ENCODE data around the gene IRS4. TPM values are rescaled to one million over a fixed set of nuclear protein-coding genes. Genes with fewer than 3 reads are reported as not detected.

IRS4 gene
- total and polyA plus RNA-seq, 7 experiments from 2014 or later, result not detected

- Histone ChIP-seq H3K36me3 (ENCODE audit: control insufficient read depth in 2 of 3, insufficient read depth in 3 of 3, low read length in 3 of 3) (no peaks in the 10 kb centered on the region), H3K27me3 (ENCODE audit: control insufficient read depth in 2 of 2, insufficient read depth in 2 of 2, low read length in 2 of 2) (no peaks in the 10 kb centered on the region), H3K9me3 (ENCODE audit: control insufficient read depth in 2 of 3, low read length in 3 of 3) (no peaks in the 10 kb centered on the region), H3K4me3 (ENCODE audit: low read length) (no peak overlapping the region), H3K4me1 (ENCODE audit: control insufficient read depth in 2 of 2, insufficient read depth in 2 of 2, low read length in 2 of 2) (no peaks in the 10 kb centered on the region), H3K27ac (ENCODE audit: low read depth, low read length) (no peak overlapping the region)
- Mint-ChIP-seq H3K36me3 (peaks cover 0 to 3% (median 0%) of the 10 kb centered on the region in 5 donors), H3K4me3 (peak overlapping the region in 2 of 10 donors; percentile 42 to 58), H3K9me3 (peaks cover 0 to 4% (median 0%) of the 10 kb centered on the region in 11 donors), H3K4me1 (no peaks in the 10 kb centered on the region), H3K27ac (no peak overlapping the region), H3K27me3 (peaks cover 21 to 69% (median 40%) of the 10 kb centered on the region in 5 donors)
- ChIA-PET POLR2A (interaction anchor here (0.5 kb wide), 1 partner anchor 52 kb away, joined by 3 read pairs; no protein-coding TSS in a partner anchor), CTCF (no interaction called here)
- no peak for ATAC-seq
- intact Hi-C loops (cut with micrococcal nuclease), result no loop called here
- no peak for DNase-seq
Measured at GRCh38 chrX:108735091-108735678, 1.2 kb downstream of the IRS4 start.

- no peaks in the 10 kb centered on the region for H3K4me1 Mint-ChIP-seq
- H3K27ac Mint-ChIP-seq, result no peak overlapping the region
- H3K9me3 Mint-ChIP-seq, result peaks cover 0 to 4% (median 0%) of the 10 kb centered on the region in 11 donors
- intact Hi-C loops (cut with micrococcal nuclease), result no loop called here
- H3K4me3 Mint-ChIP-seq, result no peak overlapping the region
- H3K36me3 Mint-ChIP-seq, result peaks cover 0 to 3% (median 0%) of the 10 kb centered on the region in 5 donors
- Histone ChIP-seq H3K9me3 (ENCODE audit: control insufficient read depth in 2 of 3, low read length in 3 of 3) (no peaks in the 10 kb centered on the region), H3K27me3 (ENCODE audit: control insufficient read depth in 2 of 2, insufficient read depth in 2 of 2, low read length in 2 of 2) (no peaks in the 10 kb centered on the region), H3K4me1 (ENCODE audit: control insufficient read depth in 2 of 2, insufficient read depth in 2 of 2, low read length in 2 of 2) (no peaks in the 10 kb centered on the region), H3K36me3 (ENCODE audit: control insufficient read depth in 2 of 3, insufficient read depth in 3 of 3, low read length in 3 of 3) (no peaks in the 10 kb centered on the region), H3K27ac (ENCODE audit: low read depth, low read length) (no peak overlapping the region), H3K4me3 (ENCODE audit: low read length) (no peak overlapping the region)
- ATAC-seq (no peak), DNase-seq (no peak)
- CTCF ChIA-PET, result no interaction called here
- POLR2A ChIA-PET, result no interaction called here
- peaks cover 21 to 69% (median 40%) of the 10 kb centered on the region in 5 donors for H3K27me3 Mint-ChIP-seq
Measured at GRCh38 chrX:108734426-108734825, 1.9 kb downstream of the IRS4 start.

- H3K4me1 Mint-ChIP-seq, result no peaks in the 10 kb centered on the region
- ATAC-seq, result no peak
- peak overlapping the region in 1 of 10 donors; percentile 10 for H3K4me3 Mint-ChIP-seq
- Histone ChIP-seq H3K9me3 (ENCODE audit: control insufficient read depth in 2 of 3, low read length in 3 of 3) (no peaks in the 10 kb centered on the region), H3K4me3 (ENCODE audit: low read length) (no peak overlapping the region), H3K27ac (ENCODE audit: low read depth, low read length) (no peak overlapping the region), H3K27me3 (ENCODE audit: control insufficient read depth in 2 of 2, insufficient read depth in 2 of 2, low read length in 2 of 2) (no peaks in the 10 kb centered on the region), H3K36me3 (ENCODE audit: control insufficient read depth in 2 of 3, insufficient read depth in 3 of 3, low read length in 3 of 3) (no peaks in the 10 kb centered on the region), H3K4me1 (ENCODE audit: control insufficient read depth in 2 of 2, insufficient read depth in 2 of 2, low read length in 2 of 2) (no peaks in the 10 kb centered on the region)
- POLR2A ChIA-PET, result no interaction called here
- CTCF ChIA-PET, result no interaction called here
- H3K9me3 Mint-ChIP-seq, result peaks cover 0 to 4% (median 0%) of the 10 kb centered on the region in 11 donors
- intact Hi-C loops (cut with micrococcal nuclease), result no loop called here
- peaks cover 0 to 3% (median 0%) of the 10 kb centered on the region in 5 donors for H3K36me3 Mint-ChIP-seq
- peaks cover 21 to 63% (median 36%) of the 10 kb centered on the region in 5 donors for H3K27me3 Mint-ChIP-seq
- no peak for DNase-seq
- no peak overlapping the region for H3K27ac Mint-ChIP-seq
Measured at GRCh38 chrX:108732630-108733321, 3.6 kb downstream of the IRS4 start.

GRCh38 chrX:108731153-108731552, 5.2 kb downstream of the IRS4 start:
- H3K36me3 Mint-ChIP-seq, result peaks cover 0 to 3% (median 0%) of the 10 kb centered on the region in 5 donors
- no peaks in the 10 kb centered on the region for H3K27me3 ChIP-seq (ENCODE audit: control insufficient read depth in 2 of 2, insufficient read depth in 2 of 2, low read length in 2 of 2)
- H3K4me3 Mint-ChIP-seq, result no peak overlapping the region
- H3K27ac ChIP-seq (ENCODE audit: low read depth, low read length), result no peak overlapping the region
- no peaks in the 10 kb centered on the region for H3K9me3 ChIP-seq (ENCODE audit: control insufficient read depth in 2 of 3, low read length in 3 of 3)
- H3K4me3 ChIP-seq (ENCODE audit: low read length), result no peak overlapping the region
- ATAC-seq (no peak), DNase-seq (no peak)
- no peak overlapping the region for H3K27ac Mint-ChIP-seq
- no peaks in the 10 kb centered on the region for H3K4me1 Mint-ChIP-seq
- intact Hi-C loops (cut with micrococcal nuclease), result no loop called here
- peaks cover 0 to 4% (median 0%) of the 10 kb centered on the region in 11 donors for H3K9me3 Mint-ChIP-seq
- peaks cover 21 to 46% (median 29%) of the 10 kb centered on the region in 5 donors for H3K27me3 Mint-ChIP-seq
- ChIA-PET CTCF (no interaction called here), POLR2A (no interaction called here)
- no peaks in the 10 kb centered on the region for H3K36me3 ChIP-seq (ENCODE audit: control insufficient read depth in 2 of 3, insufficient read depth in 3 of 3, low read length in 3 of 3)
- H3K4me1 ChIP-seq (ENCODE audit: control insufficient read depth in 2 of 2, insufficient read depth in 2 of 2, low read length in 2 of 2), result no peaks in the 10 kb centered on the region

- DNase-seq (no peak), ATAC-seq (no peak)
- Mint-ChIP-seq H3K27me3 (peaks cover 0 to 14% (median 12%) of the 10 kb centered on the region in 5 donors), H3K36me3 (peaks cover 0 to 3% (median 0%) of the 10 kb centered on the region in 5 donors), H3K4me3 (no peak overlapping the region), H3K27ac (no peak overlapping the region), H3K4me1 (no peaks in the 10 kb centered on the region), H3K9me3 (peaks cover 0 to 2% (median 0%) of the 10 kb centered on the region in 11 donors)
- ChIA-PET CTCF (no interaction called here), POLR2A (no interaction called here)
- Histone ChIP-seq H3K27ac (ENCODE audit: low read depth, low read length) (no peak overlapping the region), H3K27me3 (ENCODE audit: control insufficient read depth in 2 of 2, insufficient read depth in 2 of 2, low read length in 2 of 2) (no peaks in the 10 kb centered on the region), H3K4me3 (ENCODE audit: low read length) (no peak overlapping the region), H3K9me3 (ENCODE audit: control insufficient read depth in 2 of 3, low read length in 3 of 3) (no peaks in the 10 kb centered on the region), H3K36me3 (ENCODE audit: control insufficient read depth in 2 of 3, insufficient read depth in 3 of 3, low read length in 3 of 3) (no peaks in the 10 kb centered on the region), H3K4me1 (ENCODE audit: control insufficient read depth in 2 of 2, insufficient read depth in 2 of 2, low read length in 2 of 2) (no peaks in the 10 kb centered on the region)
- intact Hi-C loops (cut with micrococcal nuclease), result no loop called here
Measured at GRCh38 chrX:108726748-108727147, 9.6 kb downstream of the IRS4 start.

GRCh38 chrX:108722561-108722960, 13.8 kb downstream of the IRS4 start:
- Histone ChIP-seq H3K27ac (ENCODE audit: low read depth, low read length) (no peak overlapping the region), H3K9me3 (ENCODE audit: control insufficient read depth in 2 of 3, low read length in 3 of 3) (no peaks in the 10 kb centered on the region), H3K36me3 (ENCODE audit: control insufficient read depth in 2 of 3, insufficient read depth in 3 of 3, low read length in 3 of 3) (no peaks in the 10 kb centered on the region), H3K4me1 (ENCODE audit: control insufficient read depth in 2 of 2, insufficient read depth in 2 of 2, low read length in 2 of 2) (no peaks in the 10 kb centered on the region), H3K27me3 (ENCODE audit: control insufficient read depth in 2 of 2, insufficient read depth in 2 of 2, low read length in 2 of 2) (no peaks in the 10 kb centered on the region), H3K4me3 (ENCODE audit: low read length) (no peak overlapping the region)
- ChIA-PET CTCF (no interaction called here), POLR2A (no interaction called here)
- Mint-ChIP-seq H3K4me1 (no peaks in the 10 kb centered on the region), H3K36me3 (no peaks in the 10 kb centered on the region), H3K27me3 (no peaks in the 10 kb centered on the region), H3K4me3 (no peak overlapping the region), H3K9me3 (peaks cover 0 to 3% (median 0%) of the 10 kb centered on the region in 11 donors), H3K27ac (no peak overlapping the region)
- ATAC-seq (no peak), DNase-seq (no peak)
- intact Hi-C loops (cut with micrococcal nuclease), result no loop called here

GRCh38 chrX:108712886-108713285, 23.5 kb downstream of the IRS4 start:
- no peaks in the 10 kb centered on the region for H3K9me3 ChIP-seq (ENCODE audit: control insufficient read depth in 2 of 3, low read length in 3 of 3)
- CTCF ChIA-PET, result no interaction called here

More at GRCh38 chrX:108712886-108713285, 23.5 kb downstream of the IRS4 start:
- Histone ChIP-seq H3K27me3 (ENCODE audit: control insufficient read depth in 2 of 2, insufficient read depth in 2 of 2, low read length in 2 of 2) (no peaks in the 10 kb centered on the region), H3K4me3 (ENCODE audit: low read length) (no peak overlapping the region), H3K4me1 (ENCODE audit: control insufficient read depth in 2 of 2, insufficient read depth in 2 of 2, low read length in 2 of 2) (no peaks in the 10 kb centered on the region), H3K27ac (ENCODE audit: low read depth, low read length) (no peak overlapping the region), H3K36me3 (ENCODE audit: control insufficient read depth in 2 of 3, insufficient read depth in 3 of 3, low read length in 3 of 3) (no peaks in the 10 kb centered on the region)
- POLR2A ChIA-PET, result no interaction called here
- intact Hi-C loops (cut with micrococcal nuclease), result no loop called here
- ATAC-seq, result no peak
- H3K9me3 Mint-ChIP-seq, result peaks cover 0 to 8% (median 3%) of the 10 kb centered on the region in 11 donors
- no peaks in the 10 kb centered on the region for H3K36me3 Mint-ChIP-seq
- no peaks in the 10 kb centered on the region for H3K4me1 Mint-ChIP-seq
- H3K27me3 Mint-ChIP-seq, result no peaks in the 10 kb centered on the region
- H3K4me3 Mint-ChIP-seq, result no peak overlapping the region
- no peak overlapping the region for H3K27ac Mint-ChIP-seq
- DNase-seq, result no peak

Measured in naive thymus-derived CD4-positive, alpha-beta T cell (primary cell).